GM19099 (cell line): ENCODE results near the gene MRPL49.

Experiments
- POLR2A ChIP-seq: IDR thresholded peaks from 3 replicates; pipeline ENCODE4 v1.6.1; 2011; ENCODE audit warnings: low read depth; ENCODE audit not compliant: insufficient read length; ENCODE audit errors: extremely low read depth

MRPL49 gene

DNA sequence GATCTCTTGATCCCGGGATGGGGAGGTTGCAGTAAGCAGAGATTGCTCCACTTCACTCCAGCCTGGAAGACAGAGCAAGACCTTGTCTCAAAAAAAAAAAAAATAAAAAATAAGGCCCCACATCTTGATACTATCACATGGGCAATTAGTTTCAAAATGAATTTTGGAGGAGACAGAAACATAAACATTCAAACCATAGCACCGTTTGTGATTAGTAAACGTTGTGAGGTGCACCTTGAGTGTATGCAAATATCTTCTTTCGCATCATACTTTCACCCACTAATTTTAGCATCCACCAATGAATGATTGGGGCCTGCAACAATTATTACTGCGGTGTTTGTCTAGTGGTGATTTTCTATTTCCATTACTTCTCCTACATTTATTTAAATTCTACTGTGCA lies 36.9 kb downstream of the MRPL49 start:
- no peak for TF ChIP-seq POLR2A

DNA sequence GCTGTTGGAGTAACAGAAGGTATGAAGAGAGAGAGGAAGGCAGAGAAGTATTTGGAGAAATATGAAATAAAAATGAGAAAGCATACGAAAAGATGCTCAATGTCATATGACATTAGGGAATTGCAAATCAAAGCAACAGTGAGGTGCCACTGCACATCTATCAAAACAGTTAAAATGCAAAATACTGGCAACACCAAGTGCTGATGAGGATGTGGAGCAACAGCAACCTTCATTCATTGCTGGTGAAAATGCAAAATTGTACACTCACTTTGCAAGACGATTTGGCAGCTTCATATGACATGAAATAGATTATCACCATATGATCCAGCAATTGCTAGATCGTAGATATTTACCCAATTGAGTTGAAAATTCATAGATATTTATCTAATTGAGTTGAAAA lies 38.5 kb downstream of the MRPL49 start:
- TF ChIP-seq POLR2A: no peak

DNA sequence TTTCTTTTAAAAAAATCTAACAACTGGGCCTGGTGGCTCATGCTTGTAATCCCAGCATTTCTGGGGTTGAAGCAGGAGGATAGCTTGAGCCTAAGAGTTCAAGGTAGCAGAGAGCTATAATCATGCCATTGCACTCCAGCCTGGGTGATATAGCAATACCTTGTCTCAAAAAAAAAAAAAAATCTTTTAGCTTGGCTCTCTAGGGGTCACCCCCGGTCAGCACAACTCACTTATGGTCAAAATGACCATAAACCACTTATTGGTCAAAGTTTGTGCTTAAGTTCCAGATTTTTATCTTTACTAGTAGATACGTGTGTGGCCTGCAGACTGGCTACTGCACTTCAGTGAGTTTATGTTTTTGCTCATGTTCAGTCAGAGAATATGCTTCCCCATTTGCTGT lies 41.6 kb downstream of the MRPL49 start:
- no peak for TF ChIP-seq POLR2A

DNA sequence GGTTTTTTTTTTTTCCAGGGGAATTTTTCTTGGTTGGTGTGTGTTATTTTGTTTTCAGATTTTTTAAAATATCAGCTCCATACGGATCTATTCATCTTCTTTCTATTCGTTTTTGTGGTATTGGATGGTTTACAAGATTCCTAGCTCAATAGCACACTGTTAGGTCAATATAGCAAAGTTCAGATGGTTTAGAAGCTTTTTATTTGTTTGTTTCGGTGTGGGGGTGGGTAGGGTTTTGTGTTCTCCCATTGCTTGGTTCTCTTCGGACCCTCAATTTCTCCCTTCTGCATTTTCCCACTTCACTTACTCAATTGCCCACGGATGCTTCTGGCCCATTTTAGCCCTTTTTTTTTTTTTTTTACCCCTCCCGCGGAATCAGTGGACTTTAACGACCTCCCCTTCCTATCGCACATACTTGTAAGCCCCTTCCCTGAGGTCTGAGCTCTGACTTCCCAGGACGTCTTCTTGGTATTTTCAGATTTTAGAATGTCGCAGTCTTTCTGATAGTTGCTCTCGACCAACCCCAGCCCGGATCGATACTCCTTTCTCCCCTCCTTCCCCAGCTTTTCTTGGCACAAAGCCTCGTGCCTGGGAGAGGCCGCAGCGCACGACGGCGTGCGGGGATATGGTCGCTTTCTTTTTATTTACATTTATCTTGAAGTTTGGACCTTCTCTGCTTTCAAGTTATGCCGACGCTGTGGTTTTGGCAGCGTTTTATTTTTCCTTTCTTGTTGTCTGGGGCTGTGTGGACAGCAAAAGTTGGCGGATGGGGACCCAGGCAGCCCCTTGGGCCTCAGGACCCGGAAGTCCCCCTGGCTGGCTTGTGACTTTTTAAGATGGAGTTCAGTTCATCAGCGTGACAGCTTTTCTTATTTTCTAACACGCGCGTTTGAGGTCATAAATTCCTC lies 43.5 kb downstream of the MRPL49 start:
- no peak for TF ChIP-seq POLR2A

DNA sequence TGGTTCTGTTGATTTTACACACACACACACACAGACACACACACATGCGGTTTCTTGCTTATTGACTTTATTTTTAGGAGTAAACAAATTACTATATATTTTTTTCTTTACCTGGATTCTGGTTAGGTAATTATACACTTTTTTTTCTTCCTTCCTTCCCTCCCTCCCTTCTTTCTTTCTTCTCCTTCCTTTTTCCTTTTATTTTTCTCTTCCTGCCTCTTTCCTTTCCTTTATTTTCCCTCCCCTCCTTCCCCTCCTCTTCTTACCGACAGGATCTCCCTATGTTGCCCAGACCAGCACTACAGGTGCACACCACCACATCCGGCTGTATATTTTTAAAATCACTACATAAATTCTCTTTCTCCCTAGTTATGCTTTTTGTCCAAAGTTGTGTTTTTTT lies 44.8 kb downstream of the MRPL49 start:
- TF ChIP-seq POLR2A: no peak

DNA sequence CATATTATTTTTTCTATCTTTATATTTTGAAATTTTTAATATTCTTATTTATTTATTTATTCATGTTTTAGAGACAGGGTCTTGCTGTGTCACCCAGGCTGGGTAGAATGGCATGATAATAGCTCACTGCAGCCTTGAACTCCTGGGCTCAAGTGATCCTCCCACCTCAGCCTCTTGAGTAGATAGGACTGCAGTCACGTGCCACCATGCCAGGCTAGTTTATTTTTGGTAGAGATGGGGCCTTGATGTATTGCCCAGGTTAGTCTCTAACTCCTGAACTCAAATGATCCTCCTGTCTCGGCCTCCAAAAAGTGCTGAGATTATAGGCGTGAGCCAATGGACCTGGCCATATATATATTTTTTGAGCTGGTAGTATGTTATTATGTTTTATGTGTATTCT lies 45.5 kb downstream of the MRPL49 start:
- no peak for TF ChIP-seq POLR2A

DNA sequence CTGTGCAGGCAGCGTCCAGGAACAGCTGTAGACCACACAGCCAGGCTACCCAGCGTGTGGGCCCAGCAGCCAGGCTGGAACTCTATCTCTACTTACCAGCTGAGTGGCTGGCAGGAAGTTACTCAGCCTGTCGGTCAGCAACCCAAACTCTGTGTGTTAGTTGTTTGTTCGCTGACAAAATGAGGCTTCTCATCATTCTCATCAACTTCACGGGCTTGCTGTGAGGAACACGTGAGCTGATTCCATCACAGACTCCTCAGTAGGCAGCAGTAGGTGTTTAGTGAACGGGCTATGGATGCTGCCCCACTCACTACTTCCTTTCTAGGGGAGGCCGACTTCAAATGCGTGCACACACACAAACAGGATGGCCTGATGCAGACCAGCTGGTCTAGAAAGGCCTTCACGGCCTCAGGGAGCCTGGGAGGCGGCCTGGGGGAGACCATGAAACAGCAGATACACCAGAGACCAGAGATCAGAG lies 47.1 kb downstream of the MRPL49 start:
- no peak for TF ChIP-seq POLR2A

DNA sequence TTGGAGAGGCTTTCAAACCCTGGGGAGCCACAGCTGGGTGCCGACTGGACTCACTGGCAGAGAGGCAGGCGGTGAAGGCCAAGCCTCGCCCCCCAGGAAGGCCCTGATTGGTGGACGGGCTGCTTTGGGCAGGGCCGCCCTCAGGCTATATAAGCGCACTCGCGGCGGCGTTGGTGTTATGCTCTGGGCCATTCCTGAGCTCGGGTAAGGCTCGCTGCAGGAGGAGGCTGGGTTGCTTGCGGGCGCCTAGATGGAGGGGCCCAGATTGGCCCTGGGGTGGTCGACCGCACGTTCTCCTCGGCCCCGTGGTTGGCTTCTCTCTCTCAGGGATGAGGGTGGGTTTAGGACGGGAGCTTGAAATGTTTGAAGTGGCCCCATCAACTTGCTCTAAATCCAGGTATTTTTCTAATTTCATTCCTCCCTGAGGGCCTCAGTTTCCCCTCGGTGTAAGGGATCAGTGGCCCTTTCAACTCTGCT lies 48.0 kb downstream of the MRPL49 start, which contains the start of gene SPDYC:
TSS of gene SPDYC (plus strand) at position 176 of the 477 bp plus-strand sequence. CDS start 1,125 bp downstream, outside the sequence.
- no peak for TF ChIP-seq POLR2A

DNA sequence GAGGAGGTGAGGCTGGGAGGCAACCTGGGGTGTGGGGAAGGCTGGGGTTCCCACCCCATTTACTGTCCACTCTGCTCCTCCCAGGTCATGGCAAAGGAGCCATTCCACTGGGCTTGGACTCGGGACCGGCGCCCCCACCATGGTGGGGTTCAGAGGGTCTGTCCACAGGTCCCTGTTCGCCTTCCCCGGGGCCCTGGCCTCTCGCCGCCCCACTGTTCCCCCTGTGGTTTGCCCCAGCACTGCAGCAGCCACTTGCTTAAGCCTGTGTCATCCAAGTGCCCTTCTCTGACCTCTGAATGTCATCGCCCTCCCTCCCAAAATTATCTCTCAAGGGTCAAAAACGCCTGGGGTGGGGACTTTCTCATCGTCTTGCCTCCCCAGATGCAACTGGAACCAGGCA lies 50.5 kb downstream of the MRPL49 start:
- no peak for TF ChIP-seq POLR2A
